H9 (cell line): ENCODE measurements around the gene ARID1B. TPM values are rescaled to one million over a fixed set of nuclear protein-coding genes. Genes with fewer than 3 reads are reported as not detected.

Experiments used
- DNase-seq: peaks from one replicate; pipeline ENCODE4 v3.0.0-alpha.2; 2017
- H2AFZ ChIP-seq: one replicate; pipeline ENCODE4 v1.6.1; 2013; ENCODE audit warnings: mild to moderate bottlenecking, low read length, control low read depth, moderate library complexity
- H2AK5ac ChIP-seq: 2 replicates; pipeline ENCODE4 v1.6.1; 2013; ENCODE audit warnings: low read length, control low read depth, mixed read lengths; ENCODE audit not compliant: insufficient read length
- H2BK120ac ChIP-seq: one replicate; pipeline ENCODE4 v1.6.1; 2013; ENCODE audit warnings: low read depth, mild to moderate bottlenecking, low read length, control low read depth, inconsistent platforms; ENCODE audit not compliant: poor library complexity, severe bottlenecking
- H2BK12ac ChIP-seq: 2 replicates; pipeline ENCODE4 v1.6.1; 2013; ENCODE audit warnings: low read length, control low read depth, mixed read lengths, low read depth; ENCODE audit not compliant: insufficient read length
- H2BK15ac ChIP-seq: 2 replicates; pipeline ENCODE4 v1.6.1; 2013; ENCODE audit warnings: low read depth, low read length, control low read depth
- H2BK20ac ChIP-seq: one replicate; pipeline ENCODE4 v1.6.1; 2013; ENCODE audit warnings: low read depth, mild to moderate bottlenecking, low read length, control low read depth, inconsistent platforms; ENCODE audit not compliant: poor library complexity, severe bottlenecking
- H2BK5ac ChIP-seq: 2 replicates; pipeline ENCODE4 v1.6.1; 2013; ENCODE audit warnings: low read length, control low read depth, mixed read lengths; ENCODE audit not compliant: insufficient read length
- H3K14ac ChIP-seq: 2 replicates; pipeline ENCODE4 v1.6.1; 2013; ENCODE audit warnings: low read length, control low read depth; ENCODE audit not compliant: insufficient read depth
- H3K18ac ChIP-seq: 2 replicates; pipeline ENCODE4 v1.6.1; 2013; ENCODE audit warnings: low read depth, mild to moderate bottlenecking, mixed read lengths, low read length, control low read depth; ENCODE audit not compliant: insufficient read length
- H3K23ac ChIP-seq: 2 replicates; pipeline ENCODE4 v1.6.1; 2013; ENCODE audit warnings: low read length, control low read depth, mixed read lengths, low read depth; ENCODE audit not compliant: insufficient read length
- H3K23me2 ChIP-seq: 2 replicates; pipeline ENCODE4 v1.6.1; 2013; ENCODE audit warnings: low read depth, mild to moderate bottlenecking, mixed read lengths, low read length, control low read depth; ENCODE audit not compliant: insufficient read length, poor library complexity, severe bottlenecking
- H3K27ac ChIP-seq: 2 replicates; pipeline ENCODE4 v1.5.1; 2013; ENCODE audit warnings: low read length, control low read depth, mixed read lengths, low read depth; ENCODE audit not compliant: insufficient read length
- H3K27me3 ChIP-seq: 2 replicates; pipeline ENCODE4 v1.6.1; 2013; ENCODE audit warnings: low read length, control low read depth, inconsistent platforms; ENCODE audit not compliant: insufficient read depth
- H3K4ac ChIP-seq: 2 replicates; pipeline ENCODE4 v1.6.1; 2013; ENCODE audit warnings: low read depth, mild to moderate bottlenecking, control low read depth, inconsistent platforms, low read length, moderate library complexity
- H3K4me1 ChIP-seq: 2 replicates; pipeline ENCODE4 v1.6.1; 2013; ENCODE audit warnings: low read length, control low read depth, inconsistent platforms; ENCODE audit not compliant: insufficient read depth
- H3K4me2 ChIP-seq: 2 replicates; pipeline ENCODE4 v1.6.1; 2013; ENCODE audit warnings: low read length, control low read depth, mixed read lengths; ENCODE audit not compliant: insufficient read length, insufficient read depth
- H3K56ac ChIP-seq: 2 replicates; pipeline ENCODE4 v1.6.1; 2013; ENCODE audit warnings: low read depth, mild to moderate bottlenecking, mixed read lengths, low read length, control low read depth; ENCODE audit not compliant: insufficient read length
- H3K79me1 ChIP-seq: 2 replicates; pipeline ENCODE4 v1.6.1; 2013; ENCODE audit warnings: low read depth, mild to moderate bottlenecking, moderate library complexity, low read length, control low read depth, inconsistent platforms; ENCODE audit not compliant: insufficient read depth, poor library complexity, severe bottlenecking
- H3K79me2 ChIP-seq: 2 replicates; pipeline ENCODE4 v1.6.1; 2013; ENCODE audit warnings: low read length, control low read depth, inconsistent platforms; ENCODE audit not compliant: insufficient read depth
- H3K9ac ChIP-seq: 2 replicates; pipeline ENCODE4 v1.6.1; 2013; ENCODE audit warnings: low read length, control low read depth, mixed read lengths; ENCODE audit not compliant: insufficient read length; ENCODE audit errors: extremely low read depth
- H3K9me3 ChIP-seq: one replicate; pipeline ENCODE4 v1.6.1; 2013; ENCODE audit warnings: low read depth, low read length, inconsistent platforms; ENCODE audit not compliant: control insufficient read depth
- H3T11ph ChIP-seq: one replicate; pipeline ENCODE4 v1.6.1; 2013; ENCODE audit warnings: mild to moderate bottlenecking, low read length, control low read depth, inconsistent platforms
- H4K20me1 ChIP-seq: one replicate; pipeline ENCODE4 v1.6.1; 2013; ENCODE audit not compliant: control insufficient read depth, insufficient read length, insufficient read depth
- H4K5ac ChIP-seq: 2 replicates; pipeline ENCODE4 v1.6.1; 2013; ENCODE audit warnings: low read depth, mild to moderate bottlenecking, mixed read lengths, low read length, control low read depth; ENCODE audit not compliant: insufficient read length
- H4K8ac ChIP-seq: replicated peaks from 2 replicates; pipeline ENCODE4 v1.6.1; 2013; ENCODE audit warnings: low read length, control low read depth, mixed read lengths, low read depth; ENCODE audit not compliant: insufficient read length
- H4K91ac ChIP-seq: 2 replicates; pipeline ENCODE4 v1.6.1; 2013; ENCODE audit warnings: low read depth, mild to moderate bottlenecking, moderate library complexity, mixed read lengths, low read length, control low read depth; ENCODE audit not compliant: insufficient read length
- H3K27ac Mint-ChIP-seq, 3 experiments: 2 replicates in 2 of 3; 3 replicates in 1 of 3; pipeline ENCODE4 v1.8.0; 2020 to 2021; ENCODE audit warnings: mixed read lengths in 3 of 3, mild to moderate bottlenecking in 1 of 3, moderate library complexity in 1 of 3
- H3K27me3 Mint-ChIP-seq: 2 replicates; pipeline ENCODE4 v1.8.0; 2021; ENCODE audit warnings: low read depth, mild to moderate bottlenecking, moderate library complexity, mixed read lengths
- H3K36me3 Mint-ChIP-seq, 3 experiments: 2 replicates in 2 of 3; 3 replicates in 1 of 3; pipeline ENCODE4 v1.8.0; 2020 to 2021; ENCODE audit warnings: low read depth in 3 of 3, mixed read lengths in 3 of 3; ENCODE audit not compliant: insufficient read depth in 1 of 3
- H3K4me1 Mint-ChIP-seq, 2 experiments: 2 replicates each; pipeline ENCODE4 v1.8.0; 2020; ENCODE audit warnings: mixed read lengths in 2 of 2
- H3K4me3 Mint-ChIP-seq, 2 experiments: 2 replicates in 1 of 2; 3 replicates in 1 of 2; pipeline ENCODE4 v1.8.0; 2020 to 2021; ENCODE audit warnings: mild to moderate bottlenecking in 2 of 2, mixed read lengths in 2 of 2, moderate library complexity in 1 of 2
- H3K9me3 Mint-ChIP-seq, 2 experiments: 2 replicates in 1 of 2; 3 replicates in 1 of 2; pipeline ENCODE4 v1.8.0; 2020; ENCODE audit warnings: mild to moderate bottlenecking in 2 of 2, mixed read lengths in 2 of 2, moderate library complexity in 1 of 2
- CTCF ChIP-seq: fragments of 200-600 bp; sonication (generic); conservative IDR thresholded peaks from 3 replicates; pipeline ENCODE4 v1.8.0; 2021; ENCODE audit warnings: antibody characterized with exemption, mild to moderate bottlenecking
- WGBS: extraction: QIAGEN DNeasy Blood & Tissue Kit; methylation state at CpG from one replicate; pipeline ENCODE4 v1.1.7; 2013; ENCODE audit warnings: missing lambda C conversion rate, low lambda C conversion rate, mixed read lengths; ENCODE audit not compliant: insufficient read length; ENCODE audit errors: extremely low coverage; 5-methylcytosine and 5-hydroxymethylcytosine counted together
- total RNA-seq: library from RNA; stranded (reverse); gene quantifications from 2 replicates; pipeline ENCODE4 v1.2.1, GENCODE V29; 2021

The ARID1B gene
- total RNA-seq, 1 experiment from 2014 or later, result 88.2 TPM

GRCh38 chr6:156790711-156791319, 13.6 kb downstream of the ARID1B start:
- H3K4me1 Mint-ChIP-seq, result peaks cover 84 to 87% of the 10 kb centered on the region in 2 experiments
- Histone ChIP-seq H3K23ac (no peak overlapping the region), H3T11ph (no peak overlapping the region), H3K9ac (no peak overlapping the region), H2BK12ac (no peak overlapping the region), H2BK120ac (no peak overlapping the region), H2AFZ (no peak overlapping the region), H3K4ac (no peak overlapping the region), H3K27ac (no peak overlapping the region), H2AK5ac (no peak overlapping the region), H4K5ac (no peak overlapping the region), H4K20me1 (no peaks in the 10 kb centered on the region), H3K56ac (no peak overlapping the region), H2BK20ac (no peak overlapping the region), H4K91ac (no peak overlapping the region), H3K79me2 (peaks cover 61% of the 10 kb centered on the region; the same call in 1 of the 2 replicates), H3K9me3 (no peaks in the 10 kb centered on the region), H2BK15ac (no peak overlapping the region), H3K4me1 (peaks cover 17% of the 10 kb centered on the region), H3K79me1 (no peaks in the 10 kb centered on the region), H4K8ac (no peak overlapping the region), H3K14ac (no peak overlapping the region), H3K27me3 (no peaks in the 10 kb centered on the region), H3K18ac (no peak overlapping the region), H3K23me2 (peaks cover 2% of the 10 kb centered on the region), H2BK5ac (no peak overlapping the region), H3K4me2 (peak overlapping the region; percentile 77)
- H3K4me3 Mint-ChIP-seq, result peak overlapping the region in 1 of 2 experiments; percentile 47; a peak in 2 of 5 replicates
- H3K36me3 Mint-ChIP-seq, result peaks cover 0 to 4% (median under 1%) of the 10 kb centered on the region in 3 experiments; a peak in 3 of 7 replicates
- no CpG with 5 or more reads among the region's 3 CpGs for WGBS
- TF ChIP-seq CTCF, result no peak
- H3K27ac Mint-ChIP-seq, result no peak overlapping the region
- H3K9me3 Mint-ChIP-seq, result no peaks in the 10 kb centered on the region
- no peaks in the 10 kb centered on the region for H3K27me3 Mint-ChIP-seq
- no peak for DNase-seq
